HG03521 (cell line): ENCODE results near the gene IFI27L1.

ENCODE experiments used
- ATAC-seq: cut with Tn5 transposase; IDR thresholded peaks from one replicate; pipeline ENCODE4 v1.9.1; 2021; ENCODE audit warnings: mild to moderate bottlenecking, moderate library complexity; ENCODE audit not compliant: unreplicated experiment

Gene IFI27L1

DNA sequence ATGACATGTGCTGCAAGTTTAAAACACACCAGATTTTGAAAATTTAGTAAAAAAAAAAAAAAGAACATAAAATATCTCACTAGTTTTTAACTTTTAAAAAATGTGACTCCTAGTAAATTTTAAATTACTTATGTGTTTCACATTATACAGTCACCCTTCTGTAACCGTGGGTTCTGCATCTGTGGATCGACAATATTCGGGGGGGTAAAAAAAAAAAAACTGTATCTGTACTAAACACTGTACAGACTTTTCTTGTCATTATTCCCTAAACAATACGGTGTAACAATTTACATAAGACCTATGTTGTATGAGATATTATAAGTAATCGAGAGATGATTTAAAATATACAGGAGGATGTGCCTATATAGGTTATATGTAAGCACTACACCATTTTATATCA is 3.3 kb upstream of the IFI27L1 start:
- no peak for ATAC-seq

DNA sequence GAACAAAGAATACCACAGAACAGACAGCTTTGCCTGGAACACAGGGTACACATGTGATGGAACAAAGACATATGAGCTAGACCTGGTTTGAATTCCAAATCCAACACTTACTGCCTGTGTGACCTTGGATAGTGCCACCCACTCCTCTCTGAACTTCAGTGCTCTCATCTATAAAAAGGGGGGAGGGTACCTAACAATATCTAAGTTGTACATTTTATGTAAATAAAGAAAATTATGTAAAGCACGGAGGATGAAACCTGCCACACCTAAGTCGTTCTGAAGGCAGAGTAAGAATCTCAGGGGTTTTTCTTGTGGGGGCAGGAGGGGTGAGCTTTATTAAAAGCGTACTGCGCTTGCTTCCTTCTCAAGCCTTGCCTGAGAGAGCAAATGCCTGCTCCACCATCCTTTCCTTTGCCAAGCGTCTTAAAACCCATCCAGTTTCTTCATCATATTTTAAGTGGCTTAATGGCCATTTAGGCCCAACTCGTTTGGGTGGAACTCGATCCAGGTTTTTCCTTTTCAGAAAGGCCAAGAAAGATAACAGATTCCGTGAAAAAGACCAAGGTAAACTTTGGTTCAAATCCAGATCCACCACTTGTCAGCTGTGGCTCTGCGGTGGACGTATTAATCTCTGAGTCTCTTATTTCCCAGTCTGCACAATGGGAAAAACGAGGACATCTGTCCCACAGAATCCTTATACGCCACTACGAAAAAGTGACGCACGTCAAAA is 1.1 kb upstream of the IFI27L1 start:
- no peak for ATAC-seq

DNA sequence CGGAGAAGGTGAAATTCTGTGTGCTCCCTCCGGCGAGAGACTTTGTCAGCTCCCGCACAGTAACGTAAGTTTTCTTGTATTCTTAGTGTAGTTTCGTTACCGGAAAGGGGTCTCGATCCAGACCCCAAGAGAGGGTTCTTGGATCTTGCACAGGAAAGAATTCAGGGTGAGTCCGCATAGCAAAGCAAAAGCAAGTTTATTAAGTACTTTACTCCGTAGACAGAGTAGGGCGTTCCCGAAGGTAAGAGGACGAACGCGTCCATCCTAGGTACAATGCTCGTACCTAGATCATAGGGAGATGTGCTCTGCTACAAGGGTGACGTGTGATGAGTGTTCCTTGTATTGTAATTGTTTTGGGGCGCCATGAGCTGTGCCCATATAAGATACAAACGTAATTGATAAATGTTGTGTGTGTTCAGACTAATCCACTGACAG is 293 bp downstream of the IFI27L1 start:
- ATAC-seq: peak; percentile 18

DNA sequence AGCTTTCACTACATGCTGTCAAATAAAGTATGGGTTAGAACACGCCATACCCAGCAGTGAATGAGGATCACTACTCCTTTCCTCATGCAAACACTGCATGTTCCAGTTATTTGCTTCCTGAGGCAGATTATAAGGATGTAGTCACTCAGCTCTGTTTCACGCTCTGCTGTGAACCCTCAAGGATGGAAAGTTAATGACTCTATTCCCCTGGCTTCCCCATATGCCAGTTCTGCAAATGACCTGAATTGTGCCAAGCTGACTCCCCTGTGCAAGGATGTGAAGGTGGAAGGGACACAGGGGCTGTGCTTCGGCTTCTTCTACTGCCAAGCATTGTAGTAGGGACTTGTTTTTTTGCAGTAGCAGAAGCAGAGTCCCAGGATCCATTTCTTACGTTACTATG is 6.8 kb downstream of the IFI27L1 start:
- no peak for ATAC-seq

DNA sequence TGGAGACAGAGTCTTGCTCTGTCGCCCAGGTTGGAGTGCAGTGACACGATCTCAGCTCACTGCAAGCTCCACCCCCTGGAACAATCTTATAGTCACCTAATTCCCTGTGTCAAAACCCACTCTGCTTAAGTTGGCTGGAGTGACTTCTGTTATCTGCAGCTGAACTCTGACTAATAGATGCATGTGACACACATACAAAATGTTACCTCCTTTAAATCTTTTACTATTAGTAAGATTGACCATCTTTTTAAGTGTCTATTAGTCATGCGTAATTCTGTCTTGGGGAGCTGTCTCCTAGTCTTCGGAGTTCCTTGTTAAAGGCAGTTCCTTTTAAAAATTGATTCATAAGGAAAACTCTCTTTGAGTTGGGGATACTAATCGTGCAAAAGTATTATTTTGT is 7.4 kb downstream of the IFI27L1 start:
- no peak for ATAC-seq

DNA sequence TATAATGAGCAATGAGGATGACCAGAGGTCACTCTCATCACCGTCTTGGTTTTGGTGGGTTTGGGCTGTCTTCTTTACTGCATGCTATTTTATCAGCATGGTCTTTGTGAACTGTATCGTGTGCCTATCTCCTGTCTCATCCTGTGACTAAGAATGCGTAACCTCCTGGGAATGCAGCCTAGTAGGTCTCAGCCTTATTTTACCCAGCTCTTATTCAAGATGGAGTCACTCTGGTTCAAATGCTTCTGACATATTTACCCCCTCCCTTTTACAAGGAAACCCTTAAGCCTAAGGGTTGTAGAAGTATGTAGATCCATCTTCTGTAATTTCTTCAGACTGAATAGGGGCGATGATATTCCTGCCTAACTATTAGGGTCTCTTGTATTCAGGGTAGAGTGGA is 8.4 kb downstream of the IFI27L1 start:
- ATAC-seq: no peak

DNA sequence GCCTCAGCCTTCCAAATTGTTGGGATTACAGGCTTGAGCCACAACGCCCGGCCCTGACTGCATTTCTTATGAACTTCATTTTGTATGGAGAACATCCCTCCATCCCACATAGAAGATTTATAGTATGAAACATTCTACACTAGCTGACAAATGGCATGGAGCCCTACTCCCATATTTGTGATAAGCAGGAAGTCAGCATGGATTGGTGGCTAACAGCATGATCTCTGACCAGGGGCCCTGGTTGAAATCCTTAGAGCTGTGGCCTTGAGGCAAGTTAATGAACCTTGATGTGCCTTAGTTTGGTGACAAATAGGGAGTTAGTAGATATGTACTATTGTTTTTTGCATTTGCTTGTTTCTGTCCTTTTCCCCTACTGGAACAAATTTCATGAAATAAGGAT is 12.3 kb downstream of the IFI27L1 start:
- no peak for ATAC-seq

DNA sequence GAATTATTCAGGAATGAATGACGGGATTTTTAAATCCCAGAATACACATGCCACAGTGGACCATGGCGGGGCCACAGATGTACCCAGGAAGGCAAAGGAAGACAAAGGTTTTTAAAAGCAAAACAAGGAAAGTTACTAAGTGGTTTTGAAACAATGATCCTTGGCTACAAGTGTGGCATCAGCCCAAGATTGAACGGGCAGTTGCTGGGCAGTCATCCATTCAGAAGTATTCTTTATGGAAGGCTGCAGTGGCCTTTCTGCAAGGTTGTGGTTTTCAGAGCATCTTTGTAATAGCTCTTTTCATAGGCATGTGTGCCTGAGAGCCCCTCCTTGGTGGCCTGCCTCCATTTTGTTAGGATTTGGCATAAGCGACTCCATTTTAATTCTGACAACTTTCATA is 16.0 kb downstream of the IFI27L1 start:
- ATAC-seq: no peak

DNA sequence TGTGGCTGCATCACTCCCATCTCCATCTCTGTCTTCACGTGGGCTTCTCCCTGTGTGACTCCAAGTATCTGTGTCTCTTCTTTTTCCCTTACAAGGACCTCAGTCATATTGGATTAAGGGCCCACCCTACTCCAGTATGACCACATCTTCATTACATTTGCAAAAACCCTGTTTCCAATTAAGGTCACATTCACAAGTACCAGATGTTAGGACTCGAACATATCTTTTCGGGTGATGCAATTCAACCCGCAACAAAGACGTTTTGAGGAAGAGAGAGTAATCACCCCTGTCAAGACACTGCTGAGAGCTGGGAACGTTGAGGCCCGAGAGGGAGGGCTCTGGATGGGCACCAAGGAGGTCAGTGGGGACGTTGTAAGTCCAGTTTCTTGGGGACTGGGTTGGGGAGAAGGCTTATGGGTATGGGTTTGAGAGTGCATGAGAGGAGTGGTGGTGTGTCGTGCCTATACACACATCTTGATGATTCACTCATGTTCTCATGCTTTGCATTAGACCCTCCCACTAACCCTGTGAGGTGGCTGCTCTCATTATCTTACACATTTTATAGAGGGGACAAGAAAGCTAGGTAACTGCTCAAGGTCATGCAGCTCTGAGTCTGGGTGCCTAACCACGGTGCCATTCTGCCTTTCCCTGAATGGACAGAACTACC is 17.3 kb downstream of the IFI27L1 start:
- no peak for ATAC-seq

DNA sequence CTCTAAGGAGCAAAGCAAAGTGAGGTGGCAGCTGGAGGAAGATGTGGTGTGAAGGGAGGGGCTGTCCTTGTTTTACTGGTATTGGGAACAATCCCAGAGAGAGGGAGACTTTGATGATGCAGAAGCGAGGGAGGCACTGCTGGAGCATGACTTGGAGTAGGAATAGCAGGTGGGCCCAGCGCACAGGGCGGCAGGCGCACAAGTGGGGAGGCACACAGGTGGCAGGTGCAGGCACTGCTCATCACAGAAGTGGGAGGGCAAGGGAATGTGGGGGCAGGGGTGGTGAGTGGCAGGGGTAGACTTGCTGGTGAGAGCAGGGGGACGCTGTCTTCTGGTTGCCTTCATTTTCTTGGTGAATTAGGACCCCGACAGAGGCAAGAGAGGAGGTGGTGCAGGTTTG is 17.9 kb downstream of the IFI27L1 start:
- no peak for ATAC-seq

DNA sequence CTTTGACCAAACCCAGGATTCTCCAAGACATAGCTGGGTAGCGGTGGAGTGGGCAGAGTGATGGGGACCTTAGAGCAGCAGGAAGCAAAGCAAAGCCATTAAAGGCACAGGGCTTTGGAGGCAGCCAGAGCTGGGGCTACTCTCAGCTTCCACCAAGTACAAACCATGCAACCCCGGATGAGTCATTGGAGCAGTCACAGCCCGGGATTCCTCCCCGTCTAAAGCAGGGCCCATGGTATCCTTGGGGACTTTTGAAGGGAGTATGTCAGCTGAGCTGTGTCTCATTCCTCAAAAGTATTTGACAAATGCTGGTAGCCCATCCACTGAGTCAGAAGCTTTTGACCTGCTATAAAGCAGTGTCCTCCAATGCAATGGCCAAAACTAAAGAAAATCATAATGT is 19.7 kb downstream of the IFI27L1 start:
- ATAC-seq: no peak

DNA sequence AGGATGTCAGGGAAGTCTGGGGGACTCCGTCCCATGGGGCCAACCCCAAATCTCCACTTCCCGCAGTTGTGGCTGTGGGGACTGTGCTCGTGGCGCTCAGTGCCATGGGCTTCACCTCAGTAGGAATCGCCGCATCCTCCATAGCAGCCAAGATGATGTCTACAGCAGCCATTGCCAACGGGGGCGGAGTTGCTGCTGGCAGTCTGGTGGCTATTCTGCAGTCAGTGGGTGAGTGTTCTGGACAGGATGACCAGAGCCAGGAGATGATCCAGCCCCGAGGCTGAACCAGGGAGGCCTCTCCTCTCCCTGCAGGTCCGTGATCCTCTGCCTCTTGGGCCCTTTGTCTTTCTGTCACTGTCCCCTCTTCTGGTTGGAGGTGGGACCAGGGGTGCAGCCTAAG is 20.6 kb downstream of the IFI27L1 start:
- ATAC-seq: no peak

DNA sequence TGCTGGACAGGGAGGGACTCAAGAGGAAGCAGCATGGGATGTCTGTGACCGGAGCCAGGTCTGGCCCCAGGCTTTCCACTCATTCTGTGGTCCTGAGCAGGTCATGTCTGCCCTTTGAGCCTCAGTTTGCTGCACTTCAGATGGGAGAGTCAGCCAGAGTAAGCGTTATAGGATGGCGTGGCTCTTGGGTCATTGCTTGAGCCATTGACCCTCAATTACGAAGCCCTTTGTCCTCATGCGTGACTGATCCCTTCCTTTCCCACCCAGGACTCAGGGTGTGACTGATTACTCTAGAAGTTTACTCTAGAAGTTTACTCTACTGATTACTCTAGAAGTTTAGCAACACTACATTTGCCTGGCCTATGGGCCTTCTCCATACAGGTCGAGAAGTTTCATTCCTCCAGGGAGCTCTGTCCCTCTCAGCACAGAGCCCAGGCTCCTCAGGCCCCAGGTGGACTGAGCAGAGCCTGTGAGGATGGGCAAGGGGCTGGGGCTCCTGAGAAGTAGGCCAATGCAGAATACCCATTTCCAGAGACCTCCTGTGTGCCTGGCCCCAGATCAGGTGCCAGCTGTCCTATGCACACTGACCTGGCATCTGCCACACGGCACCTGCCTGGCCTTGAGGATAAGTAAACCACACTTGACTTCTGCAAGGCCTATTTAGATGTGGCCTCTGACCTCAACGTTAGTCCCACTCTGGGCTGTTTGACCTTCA is 21.8 kb downstream of the IFI27L1 start:
- no peak for ATAC-seq

DNA sequence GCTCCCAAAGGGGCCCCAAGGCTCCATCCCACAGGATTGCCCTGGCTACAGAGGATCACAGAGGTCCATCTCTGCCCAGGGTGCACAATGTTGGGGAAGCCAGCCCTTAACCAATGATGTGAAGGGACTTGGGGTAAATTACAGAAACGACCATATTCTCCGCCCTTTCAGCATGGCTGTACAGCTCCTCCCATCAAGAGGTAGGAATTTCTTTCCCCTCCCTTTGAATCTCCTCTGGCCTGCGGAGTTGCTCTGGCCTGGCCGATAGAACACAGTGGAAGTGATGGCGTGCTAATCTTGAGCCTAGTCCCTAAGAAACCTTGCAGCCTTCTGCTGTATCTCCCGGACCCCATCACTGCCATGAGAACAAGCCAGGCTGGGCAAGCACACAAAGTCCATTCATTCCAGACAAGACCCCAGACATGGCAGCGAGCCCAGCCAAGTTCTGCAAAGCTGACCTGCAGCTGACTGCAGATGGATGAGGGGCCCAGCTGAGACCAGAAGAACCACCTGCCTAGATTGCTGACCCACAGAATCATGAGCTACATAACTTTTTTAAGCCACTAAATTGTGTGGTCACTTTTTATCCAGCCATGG is 22.5 kb downstream of the IFI27L1 start:
- ATAC-seq: no peak

DNA sequence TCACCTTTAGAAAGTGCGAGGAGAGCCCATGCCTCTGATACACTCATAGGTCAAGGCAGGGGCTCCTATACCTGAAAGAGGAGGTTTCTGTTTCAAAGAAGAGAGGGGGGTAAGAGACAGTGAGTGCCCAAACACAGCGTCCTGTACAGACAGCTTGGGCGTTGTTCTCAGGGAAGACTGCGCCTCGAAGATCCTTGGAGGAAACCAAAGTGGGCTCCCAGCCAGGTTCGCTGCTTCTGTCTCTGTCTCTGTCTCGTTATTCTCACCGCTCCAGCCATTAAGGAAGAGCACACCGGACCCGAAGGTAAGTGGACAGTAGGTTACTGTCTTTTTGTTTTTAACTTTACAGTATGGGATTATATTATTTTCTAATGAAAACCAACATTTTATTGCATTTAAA is 23.6 kb downstream of the IFI27L1 start:
- no peak for ATAC-seq

DNA sequence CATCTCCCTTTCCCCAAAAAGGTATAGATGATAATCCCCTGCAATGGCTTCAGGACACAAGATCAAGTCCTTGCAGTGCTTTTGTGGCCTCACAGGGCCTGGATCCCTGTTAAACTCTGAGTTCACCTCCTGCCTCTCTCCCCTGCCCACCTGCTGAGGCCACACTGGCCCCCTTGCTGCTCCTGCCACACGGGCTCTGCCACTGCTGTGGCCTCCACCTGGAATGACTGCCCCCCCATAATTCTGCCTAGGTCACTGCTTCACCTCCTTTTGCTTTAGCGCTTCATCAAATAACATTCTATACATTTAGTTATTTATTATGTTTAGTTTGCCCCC is 28.8 kb downstream of the IFI27L1 start:
- ATAC-seq: no peak

DNA sequence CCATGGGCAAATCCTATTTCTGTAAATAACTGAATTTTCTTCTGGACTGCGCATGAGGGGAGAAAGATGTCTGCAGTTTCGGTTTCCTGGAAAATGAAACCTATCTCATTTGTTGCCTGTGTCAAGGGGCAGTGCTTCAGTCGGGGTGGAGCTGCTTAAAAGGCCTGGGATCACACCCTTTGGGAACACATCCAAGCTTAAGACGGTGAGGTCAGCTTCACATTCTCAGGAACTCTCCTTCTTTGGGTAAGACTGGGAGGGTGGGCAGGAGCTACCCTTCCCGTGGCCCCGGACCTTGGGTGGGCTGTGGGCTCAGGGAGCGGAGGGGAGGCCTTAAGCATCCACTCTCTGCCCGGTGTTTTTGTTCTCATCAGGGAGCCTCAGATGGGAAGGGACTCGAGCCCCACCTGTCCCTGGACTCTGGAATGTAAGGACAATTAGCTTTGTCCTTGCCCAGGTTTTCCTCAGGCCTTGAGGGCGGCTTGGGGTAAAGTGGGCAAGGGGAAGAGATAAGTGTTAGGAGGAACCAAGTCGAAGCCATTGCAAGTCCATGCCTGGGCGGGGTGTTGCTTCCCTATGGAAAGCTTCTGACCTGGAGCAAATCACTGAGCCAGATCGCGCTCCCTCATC is 29.6 kb downstream of the IFI27L1 start, which contains the start of gene IFI27:
Gene IFI27, plus strand, starts transcription at position 185 of the 630 bp plus-strand sequence.
- ATAC-seq: no peak

DNA sequence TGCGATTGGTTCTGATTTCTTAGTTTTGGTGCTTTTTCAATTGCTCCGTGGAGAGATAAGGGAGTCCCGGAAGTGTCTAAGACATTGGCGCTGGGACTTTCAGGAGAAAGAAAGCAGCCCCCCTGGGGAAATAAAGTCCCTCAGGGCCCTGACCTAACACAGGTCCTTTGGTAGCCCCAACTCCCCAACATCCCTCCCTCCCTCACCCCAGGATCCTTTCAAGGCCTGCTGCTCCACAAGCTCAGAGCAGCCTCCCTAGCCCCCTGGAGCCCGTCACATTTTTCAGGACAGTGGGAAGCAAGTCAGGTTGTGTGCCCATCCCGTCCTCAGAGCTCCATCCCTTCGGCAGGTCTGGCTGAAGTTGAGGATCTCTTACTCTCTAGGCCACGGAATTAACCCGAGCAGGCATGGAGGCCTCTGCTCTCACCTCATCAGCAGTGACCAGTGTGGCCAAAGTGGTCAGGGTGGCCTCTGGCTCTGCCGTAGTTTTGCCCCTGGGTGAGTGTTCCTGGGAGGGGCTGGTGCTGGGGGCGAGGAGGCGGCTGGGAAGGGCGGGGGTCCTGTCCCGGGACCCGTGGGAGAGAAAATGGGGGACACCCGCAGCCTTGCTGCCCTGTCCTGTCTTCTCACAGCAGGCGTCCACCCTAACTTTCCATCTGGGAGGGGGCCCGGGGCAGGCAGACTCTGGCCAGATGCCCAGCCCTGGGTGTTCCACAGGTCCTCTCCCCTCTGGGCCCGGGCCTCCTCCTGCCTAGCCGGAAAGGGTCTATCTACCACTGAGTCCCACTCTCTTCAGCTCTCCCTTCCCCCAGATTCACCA is 30.4 kb downstream of the IFI27L1 start:
- ATAC-seq: no peak

DNA sequence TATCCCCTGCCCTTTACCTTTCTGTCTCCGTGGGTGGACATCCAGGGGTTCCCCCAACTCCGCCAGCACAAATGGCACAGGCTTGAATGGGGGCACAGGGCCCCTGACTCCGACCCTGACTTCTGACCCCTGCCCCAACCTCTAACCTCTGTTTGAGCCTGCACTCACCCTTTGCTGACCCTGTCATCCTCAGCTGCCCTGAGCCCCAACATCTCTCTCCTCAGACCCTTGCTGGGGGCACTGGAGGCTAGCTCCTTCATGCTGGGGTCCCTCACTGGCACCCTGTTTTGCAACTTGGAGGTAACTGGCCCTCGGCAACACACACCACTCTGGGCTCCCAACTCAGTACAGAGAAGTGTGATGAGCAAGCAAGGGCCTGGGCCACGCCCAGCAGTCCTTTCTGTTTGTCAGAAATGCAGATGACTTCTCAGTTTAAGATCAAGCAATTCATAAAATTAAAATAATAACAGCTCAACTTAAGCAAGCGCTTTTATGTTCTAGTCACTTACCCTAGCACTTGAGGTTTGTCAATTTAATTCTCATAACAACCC is 31.5 kb downstream of the IFI27L1 start:
- ATAC-seq: no peak

DNA sequence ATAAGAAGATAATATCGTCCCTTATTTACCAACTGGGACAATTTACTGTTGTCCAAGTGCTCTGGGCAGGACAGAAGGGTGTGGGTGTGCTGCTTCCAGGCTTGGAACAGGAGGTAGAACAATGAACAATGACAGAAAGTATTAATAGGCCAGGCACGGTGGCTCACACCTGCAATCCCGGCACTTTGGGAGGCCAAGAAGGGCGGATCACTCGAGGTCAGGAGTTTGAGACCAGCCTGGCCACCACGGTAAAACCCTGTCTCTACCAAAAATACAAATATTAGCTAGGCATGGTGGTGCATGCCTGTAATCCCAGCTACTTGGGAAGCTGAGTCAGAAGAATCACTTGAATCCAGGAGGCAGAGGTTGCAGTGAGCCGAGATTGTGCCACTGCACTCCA is 32.0 kb downstream of the IFI27L1 start:
- no peak for ATAC-seq
